ENCODE measurements around the gene ACTL10.

- TF ChIP-seq GATA2 (IDR thresholded peaks at IDR 0.05; ENCODE audit: low read depth, low read length), result no peak
- TF ChIP-seq GATA3 (IDR thresholded peaks at IDR 0.05; ENCODE audit: low read depth, low read length), result no peak
These were observed 40.9 kb downstream of the ACTL10 start for GRCh38 chr20:33707668-33708067.

Measured in SH-SY5Y (cell line).